ENCODE results near the gene EIF4A2. TPM values are rescaled to one million over a fixed set of nuclear protein-coding genes. Genes with fewer than 3 reads are reported as not detected.

The EIF4A2 gene
- total and polyA plus RNA-seq, 2 of the 13 experiments (the other 11 are each of a cell fraction or from before 2014, with no cell fraction given): 480 to 596 TPM

GRCh38 chr3:186790261-186790981 is 7.0 kb downstream of the EIF4A2 start (continued):
- TF ChIP-seq, protein P1, sequence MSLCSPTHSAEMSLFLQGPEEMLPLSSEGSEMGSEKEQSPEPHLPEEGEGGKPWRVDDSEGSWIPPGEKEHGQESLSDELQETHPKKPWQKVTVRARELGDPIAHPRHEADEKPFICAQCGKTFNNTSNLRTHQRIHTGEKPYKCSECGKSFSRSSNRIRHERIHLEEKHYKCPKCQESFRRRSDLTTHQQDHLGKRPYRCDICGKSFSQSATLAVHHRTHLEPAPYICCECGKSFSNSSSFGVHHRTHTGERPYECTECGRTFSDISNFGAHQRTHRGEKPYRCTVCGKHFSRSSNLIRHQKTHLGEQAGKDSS (CRISPR knock-in tag; IDR thresholded peaks at IDR 0.05; ENCODE audit: borderline replicate concordance, low read depth): no peak
- TF ChIP-seq NCOA5 (CRISPR knock-in tag; IDR thresholded peaks at IDR 0.05) (0 out of 2 replicates have a peak, but pooled peaks have one; percentile 55), BHLHE40 (IDR thresholded peaks at IDR 0.05; ENCODE audit: low read length) (no peak), CEBPG (CRISPR knock-in tag; IDR thresholded peaks at IDR 0.05) (no peak), ZFP90 (CRISPR knock-in tag; IDR thresholded peaks at IDR 0.05; ENCODE audit: borderline replicate concordance) (no peak), TAF1 (CRISPR knock-in tag; IDR thresholded peaks at IDR 0.05) (no peak), SP5 (CRISPR knock-in tag; IDR thresholded peaks at IDR 0.05; ENCODE audit: borderline replicate concordance, low read depth) (no peak), DNMT3B (CRISPR knock-in tag; conservative IDR thresholded peaks at IDR 0.05) (peak; percentile 48; the same call in 1 of the 2 replicates), MED1 (CRISPR knock-in tag; IDR thresholded peaks at IDR 0.05) (0 out of 2 replicates have a peak, but pooled peaks have one; percentile 14), CAMTA2 (CRISPR knock-in tag; IDR thresholded peaks at IDR 0.05; ENCODE audit: borderline replicate concordance) (no peak), ZFX (CRISPR knock-in tag; IDR thresholded peaks at IDR 0.05; ENCODE audit: low read depth) (no peak), ZC3H4 (CRISPR knock-in tag; IDR thresholded peaks at IDR 0.05; ENCODE audit: borderline replicate concordance) (peak; percentile 94; the same call in 1 of the 2 replicates), AKAP8 (CRISPR knock-in tag; IDR thresholded peaks at IDR 0.05) (no peak), IRX3 (CRISPR knock-in tag; IDR thresholded peaks at IDR 0.05; ENCODE audit: borderline replicate concordance, low read depth) (no peak), ZNF451 (CRISPR knock-in tag; IDR thresholded peaks at IDR 0.05) (no peak), ZNF512B (CRISPR knock-in tag; IDR thresholded peaks at IDR 0.05; ENCODE audit: borderline replicate concordance) (peak; percentile 45; the same call in 1 of the 2 replicates), ARID2 (CRISPR knock-in tag; IDR thresholded peaks at IDR 0.05; ENCODE audit: borderline replicate concordance) (no peak), ZNF331 (CRISPR knock-in tag; IDR thresholded peaks at IDR 0.05) (no peak), RBM22 (optimal IDR thresholded peaks at IDR 0.05; ENCODE audit: low read length) (peak; percentile 100), TCF12 (IDR thresholded peaks at IDR 0.05) (no peak), TCF12 (CRISPR knock-in tag; IDR thresholded peaks at IDR 0.05) (no peak), ZNF382 (CRISPR knock-in tag; IDR thresholded peaks at IDR 0.05; ENCODE audit: borderline replicate concordance) (no peak), JUND (CRISPR knock-in tag; IDR thresholded peaks at IDR 0.05) (no peak), RARA (CRISPR knock-in tag; IDR thresholded peaks at IDR 0.05) (no peak)
- TF ChIP-seq, protein P2, sequence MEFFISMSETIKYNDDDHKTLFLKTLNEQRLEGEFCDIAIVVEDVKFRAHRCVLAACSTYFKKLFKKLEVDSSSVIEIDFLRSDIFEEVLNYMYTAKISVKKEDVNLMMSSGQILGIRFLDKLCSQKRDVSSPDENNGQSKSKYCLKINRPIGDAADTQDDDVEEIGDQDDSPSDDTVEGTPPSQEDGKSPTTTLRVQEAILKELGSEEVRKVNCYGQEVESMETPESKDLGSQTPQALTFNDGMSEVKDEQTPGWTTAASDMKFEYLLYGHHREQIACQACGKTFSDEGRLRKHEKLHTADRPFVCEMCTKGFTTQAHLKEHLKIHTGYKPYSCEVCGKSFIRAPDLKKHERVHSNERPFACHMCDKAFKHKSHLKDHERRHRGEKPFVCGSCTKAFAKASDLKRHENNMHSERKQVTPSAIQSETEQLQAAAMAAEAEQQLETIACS (CRISPR knock-in tag; IDR thresholded peaks at IDR 0.05): no peak
